ENCODE measurements around the gene CHST8. TPM values are rescaled to one million over a fixed set of nuclear protein-coding genes. Genes with fewer than 3 reads are reported as not detected.

The CHST8 gene
- total and polyA plus RNA-seq, 2 of the 13 experiments (the other 11 are each of a cell fraction or from before 2014, with no cell fraction given): not detected

DNA sequence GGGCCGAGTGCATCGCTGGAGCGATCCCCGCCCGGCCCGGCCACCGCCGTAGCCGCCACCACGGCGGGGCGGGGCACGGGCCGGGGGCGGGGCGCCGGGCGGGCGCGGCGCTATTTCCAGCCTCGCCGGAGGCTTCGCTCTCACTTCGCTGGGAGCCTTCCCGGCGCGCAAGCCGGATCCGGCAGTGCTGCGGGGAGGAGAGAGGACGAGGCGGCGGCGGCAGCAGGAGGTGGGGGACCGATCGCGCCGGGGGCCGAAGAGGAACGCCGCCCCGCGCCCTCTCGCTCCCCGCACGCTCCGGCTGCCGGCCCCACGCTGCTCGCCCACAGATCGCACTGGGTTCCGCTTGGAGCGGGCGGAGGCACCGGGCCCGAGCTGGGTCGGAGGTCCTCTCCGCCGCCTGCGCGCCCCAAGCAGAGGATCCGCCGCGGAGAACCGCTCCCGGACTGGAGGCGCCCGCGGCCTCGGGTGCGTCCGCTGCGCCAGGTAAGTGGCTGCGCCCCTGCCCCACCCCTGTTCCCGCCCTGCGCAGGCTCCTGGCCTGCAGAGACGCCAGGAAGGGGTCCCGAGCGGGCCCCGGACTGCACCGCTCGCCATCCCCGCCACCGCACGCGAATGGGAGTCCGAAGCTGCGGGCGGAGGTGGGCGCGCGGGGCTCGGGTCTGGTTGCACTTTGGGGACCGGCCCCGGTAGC, at the start of gene CHST8 (continued):
- TF ChIP-seq, protein P1, sequence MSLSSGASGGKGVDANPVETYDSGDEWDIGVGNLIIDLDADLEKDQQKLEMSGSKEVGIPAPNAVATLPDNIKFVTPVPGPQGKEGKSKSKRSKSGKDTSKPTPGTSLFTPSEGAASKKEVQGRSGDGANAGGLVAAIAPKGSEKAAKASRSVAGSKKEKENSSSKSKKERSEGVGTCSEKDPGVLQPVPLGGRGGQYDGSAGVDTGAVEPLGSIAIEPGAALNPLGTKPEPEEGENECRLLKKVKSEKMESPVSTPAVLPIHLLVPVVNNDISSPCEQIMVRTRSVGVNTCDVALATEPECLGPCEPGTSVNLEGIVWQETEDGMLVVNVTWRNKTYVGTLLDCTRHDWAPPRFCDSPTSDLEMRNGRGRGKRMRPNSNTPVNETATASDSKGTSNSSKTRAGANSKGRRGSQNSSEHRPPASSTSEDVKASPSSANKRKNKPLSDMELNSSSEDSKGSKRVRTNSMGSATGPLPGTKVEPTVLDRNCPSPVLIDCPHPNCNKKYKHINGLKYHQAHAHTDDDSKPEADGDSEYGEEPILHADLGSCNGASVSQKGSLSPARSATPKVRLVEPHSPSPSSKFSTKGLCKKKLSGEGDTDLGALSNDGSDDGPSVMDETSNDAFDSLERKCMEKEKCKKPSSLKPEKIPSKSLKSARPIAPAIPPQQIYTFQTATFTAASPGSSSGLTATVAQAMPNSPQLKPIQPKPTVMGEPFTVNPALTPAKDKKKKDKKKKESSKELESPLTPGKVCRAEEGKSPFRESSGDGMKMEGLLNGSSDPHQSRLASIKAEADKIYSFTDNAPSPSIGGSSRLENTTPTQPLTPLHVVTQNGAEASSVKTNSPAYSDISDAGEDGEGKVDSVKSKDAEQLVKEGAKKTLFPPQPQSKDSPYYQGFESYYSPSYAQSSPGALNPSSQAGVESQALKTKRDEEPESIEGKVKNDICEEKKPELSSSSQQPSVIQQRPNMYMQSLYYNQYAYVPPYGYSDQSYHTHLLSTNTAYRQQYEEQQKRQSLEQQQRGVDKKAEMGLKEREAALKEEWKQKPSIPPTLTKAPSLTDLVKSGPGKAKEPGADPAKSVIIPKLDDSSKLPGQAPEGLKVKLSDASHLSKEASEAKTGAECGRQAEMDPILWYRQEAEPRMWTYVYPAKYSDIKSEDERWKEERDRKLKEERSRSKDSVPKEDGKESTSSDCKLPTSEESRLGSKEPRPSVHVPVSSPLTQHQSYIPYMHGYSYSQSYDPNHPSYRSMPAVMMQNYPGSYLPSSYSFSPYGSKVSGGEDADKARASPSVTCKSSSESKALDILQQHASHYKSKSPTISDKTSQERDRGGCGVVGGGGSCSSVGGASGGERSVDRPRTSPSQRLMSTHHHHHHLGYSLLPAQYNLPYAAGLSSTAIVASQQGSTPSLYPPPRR (CRISPR knock-in tag; IDR thresholded peaks at IDR 0.05; ENCODE audit: borderline replicate concordance): no peak
- TF ChIP-seq REXO4 (CRISPR knock-in tag; IDR thresholded peaks at IDR 0.05; ENCODE audit: borderline replicate concordance): no peak
- TF ChIP-seq NCOA1 (CRISPR knock-in tag; IDR thresholded peaks at IDR 0.05): no peak
- no peak for TF ChIP-seq SAFB2 (CRISPR knock-in tag; IDR thresholded peaks at IDR 0.05; ENCODE audit: borderline replicate concordance, low read depth)
- TF ChIP-seq, protein P2, sequence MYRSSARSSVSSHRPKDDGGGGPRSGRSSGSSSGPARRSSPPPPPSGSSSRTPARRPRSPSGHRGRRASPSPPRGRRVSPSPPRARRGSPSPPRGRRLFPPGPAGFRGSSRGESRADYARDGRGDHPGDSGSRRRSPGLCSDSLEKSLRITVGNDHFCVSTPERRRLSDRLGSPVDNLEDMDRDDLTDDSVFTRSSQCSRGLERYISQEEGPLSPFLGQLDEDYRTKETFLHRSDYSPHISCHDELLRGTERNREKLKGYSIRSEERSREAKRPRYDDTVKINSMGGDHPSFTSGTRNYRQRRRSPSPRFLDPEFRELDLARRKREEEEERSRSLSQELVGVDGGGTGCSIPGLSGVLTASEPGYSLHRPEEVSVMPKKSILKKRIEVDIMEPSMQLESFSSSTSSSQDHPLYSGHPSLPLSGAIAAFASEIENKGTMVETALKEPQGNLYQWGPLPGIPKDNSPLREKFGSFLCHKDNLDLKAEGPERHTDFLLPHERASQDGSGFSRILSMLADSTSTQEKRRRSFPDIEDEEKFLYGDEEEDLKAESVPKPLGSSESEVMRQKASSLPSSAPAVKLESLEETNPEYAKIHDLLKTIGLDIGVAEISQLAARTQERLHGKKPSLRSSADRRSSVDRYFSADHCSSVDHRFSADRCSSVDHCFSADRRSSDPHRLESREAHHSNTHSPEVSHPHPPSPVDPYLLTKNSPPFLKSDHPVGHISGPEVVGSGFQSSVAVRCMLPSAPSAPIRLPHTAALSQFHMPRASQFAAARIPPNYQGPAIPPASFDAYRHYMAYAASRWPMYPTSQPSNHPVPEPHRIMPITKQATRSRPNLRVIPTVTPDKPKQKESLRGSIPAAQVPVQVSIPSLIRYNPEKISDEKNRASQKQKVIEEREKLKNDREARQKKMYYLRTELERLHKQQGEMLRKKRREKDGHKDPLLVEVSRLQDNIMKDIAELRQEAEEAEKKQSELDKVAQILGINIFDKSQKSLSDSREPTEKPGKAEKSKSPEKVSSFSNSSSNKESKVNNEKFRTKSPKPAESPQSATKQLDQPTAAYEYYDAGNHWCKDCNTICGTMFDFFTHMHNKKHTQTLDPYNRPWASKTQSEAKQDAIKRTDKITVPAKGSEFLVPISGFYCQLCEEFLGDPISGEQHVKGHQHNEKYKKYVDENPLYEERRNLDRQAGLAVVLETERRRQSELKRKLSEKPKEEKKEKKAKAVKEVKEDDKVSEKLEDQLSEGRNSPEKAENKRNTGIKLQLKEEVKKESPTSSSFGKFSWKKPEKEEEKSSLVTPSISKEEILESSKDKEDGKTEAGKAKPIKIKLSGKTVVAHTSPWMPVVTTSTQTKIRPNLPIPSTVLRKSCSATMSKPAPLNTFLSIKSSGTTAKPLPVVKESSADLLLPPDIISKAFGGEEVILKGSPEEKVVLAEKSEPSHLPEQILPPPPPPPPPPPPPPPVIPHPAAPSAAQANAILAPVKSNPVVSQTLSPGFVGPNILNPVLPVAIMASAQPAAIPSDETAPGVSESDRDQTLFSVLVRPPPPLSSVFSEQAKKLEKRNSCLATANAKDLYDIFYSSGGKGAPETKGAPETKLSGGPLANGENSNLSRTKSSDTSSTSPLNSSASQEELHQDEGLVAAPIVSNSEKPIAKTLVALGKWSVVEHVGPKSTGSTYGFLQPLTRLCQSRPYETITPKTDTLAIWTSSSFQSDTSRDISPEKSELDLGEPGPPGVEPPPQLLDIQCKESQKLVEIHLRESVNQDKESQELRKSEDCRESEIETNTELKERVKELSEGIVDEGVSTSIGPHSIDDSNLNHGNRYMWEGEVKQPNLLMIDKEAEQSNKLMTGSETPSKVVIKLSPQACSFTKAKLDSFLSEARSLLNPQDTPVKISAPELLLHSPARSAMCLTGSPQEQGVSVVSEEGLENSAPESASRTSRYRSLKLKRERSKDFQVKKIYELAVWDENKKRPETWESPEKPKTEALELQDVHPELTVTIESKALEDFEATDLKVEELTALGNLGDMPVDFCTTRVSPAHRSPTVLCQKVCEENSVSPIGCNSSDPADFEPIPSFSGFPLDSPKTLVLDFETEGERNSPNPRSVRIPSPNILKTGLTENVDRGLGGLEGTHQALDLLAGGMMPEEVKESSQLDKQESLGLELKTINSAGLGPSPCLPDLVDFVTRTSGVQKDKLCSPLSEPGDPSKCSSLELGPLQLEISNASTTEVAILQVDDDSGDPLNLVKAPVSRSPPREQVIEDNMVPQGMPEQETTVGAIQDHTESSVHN (CRISPR knock-in tag; IDR thresholded peaks at IDR 0.05): no peak
- TF ChIP-seq, protein P3, sequence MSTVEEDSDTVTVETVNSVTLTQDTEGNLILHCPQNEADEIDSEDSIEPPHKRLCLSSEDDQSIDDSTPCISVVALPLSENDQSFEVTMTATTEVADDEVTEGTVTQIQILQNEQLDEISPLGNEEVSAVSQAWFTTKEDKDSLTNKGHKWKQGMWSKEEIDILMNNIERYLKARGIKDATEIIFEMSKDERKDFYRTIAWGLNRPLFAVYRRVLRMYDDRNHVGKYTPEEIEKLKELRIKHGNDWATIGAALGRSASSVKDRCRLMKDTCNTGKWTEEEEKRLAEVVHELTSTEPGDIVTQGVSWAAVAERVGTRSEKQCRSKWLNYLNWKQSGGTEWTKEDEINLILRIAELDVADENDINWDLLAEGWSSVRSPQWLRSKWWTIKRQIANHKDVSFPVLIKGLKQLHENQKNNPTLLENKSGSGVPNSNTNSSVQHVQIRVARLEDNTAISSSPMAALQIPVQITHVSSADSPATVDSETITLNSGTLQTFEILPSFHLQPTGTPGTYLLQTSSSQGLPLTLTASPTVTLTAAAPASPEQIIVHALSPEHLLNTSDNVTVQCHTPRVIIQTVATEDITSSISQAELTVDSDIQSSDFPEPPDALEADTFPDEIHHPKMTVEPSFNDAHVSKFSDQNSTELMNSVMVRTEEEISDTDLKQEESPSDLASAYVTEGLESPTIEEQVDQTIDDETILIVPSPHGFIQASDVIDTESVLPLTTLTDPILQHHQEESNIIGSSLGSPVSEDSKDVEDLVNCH (CRISPR knock-in tag; IDR thresholded peaks at IDR 0.05): no peak
- TF ChIP-seq, protein P4, sequence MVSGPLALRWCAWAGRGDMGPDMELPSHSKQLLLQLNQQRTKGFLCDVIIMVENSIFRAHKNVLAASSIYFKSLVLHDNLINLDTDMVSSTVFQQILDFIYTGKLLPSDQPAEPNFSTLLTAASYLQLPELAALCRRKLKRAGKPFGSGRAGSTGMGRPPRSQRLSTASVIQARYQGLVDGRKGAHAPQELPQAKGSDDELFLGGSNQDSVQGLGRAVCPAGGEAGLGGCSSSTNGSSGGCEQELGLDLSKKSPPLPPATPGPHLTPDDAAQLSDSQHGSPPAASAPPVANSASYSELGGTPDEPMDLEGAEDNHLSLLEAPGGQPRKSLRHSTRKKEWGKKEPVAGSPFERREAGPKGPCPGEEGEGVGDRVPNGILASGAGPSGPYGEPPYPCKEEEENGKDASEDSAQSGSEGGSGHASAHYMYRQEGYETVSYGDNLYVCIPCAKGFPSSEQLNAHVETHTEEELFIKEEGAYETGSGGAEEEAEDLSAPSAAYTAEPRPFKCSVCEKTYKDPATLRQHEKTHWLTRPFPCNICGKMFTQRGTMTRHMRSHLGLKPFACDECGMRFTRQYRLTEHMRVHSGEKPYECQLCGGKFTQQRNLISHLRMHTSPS (CRISPR knock-in tag; IDR thresholded peaks at IDR 0.05; ENCODE audit: low read depth): no peak
- no peak for TF ChIP-seq SOX5 (CRISPR knock-in tag; IDR thresholded peaks at IDR 0.05; ENCODE audit: borderline replicate concordance)
- TF ChIP-seq ZNF20 (CRISPR knock-in tag; IDR thresholded peaks at IDR 0.05): no peak

Data from HepG2 (cell line).